Measurements from ENCODE around the gene UBALD1.

Gene UBALD1

DNA sequence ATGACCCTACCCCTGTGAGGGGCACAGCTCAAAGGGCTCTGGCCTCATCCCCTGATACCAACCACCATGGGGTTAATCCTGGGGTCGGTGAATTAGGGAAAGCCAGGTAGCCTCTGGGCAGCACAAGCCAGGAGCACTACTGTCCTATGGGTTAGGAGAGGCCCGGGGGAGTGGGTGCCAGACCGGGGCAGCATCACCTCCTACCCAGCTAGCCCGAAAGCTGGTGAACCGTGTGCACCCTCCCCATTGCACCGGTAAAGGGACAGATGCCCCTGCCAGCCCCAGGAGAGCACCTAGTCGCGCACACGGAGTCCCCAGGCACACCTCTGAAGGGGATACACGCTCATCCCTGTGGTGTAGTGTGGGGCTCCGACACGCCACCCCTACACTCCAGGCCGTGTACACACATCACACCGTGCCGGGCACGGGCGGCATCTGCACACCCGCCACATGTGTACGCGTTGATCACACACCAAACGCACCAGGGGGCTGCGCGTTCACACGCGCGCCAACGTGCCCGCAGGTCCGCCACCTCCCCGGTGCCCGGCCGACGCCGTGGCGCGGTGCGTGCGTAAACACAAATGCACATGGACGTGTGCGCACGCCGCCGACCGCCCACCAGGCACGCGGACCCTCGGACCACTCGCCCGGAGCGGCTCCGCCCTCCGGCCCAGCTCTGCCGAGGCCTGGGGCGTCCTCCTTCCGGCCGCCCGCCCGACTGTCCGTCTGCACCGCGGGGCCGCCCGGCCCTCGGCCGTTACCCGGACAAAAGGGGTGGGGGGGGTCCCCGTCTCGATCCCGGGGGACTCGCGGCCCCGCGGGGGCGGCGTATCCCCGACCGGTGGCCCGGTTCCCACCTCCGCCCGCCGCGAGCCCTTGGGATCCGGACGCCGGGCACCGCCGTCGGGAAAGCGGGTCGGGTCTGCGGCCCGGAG lies 785 bp downstream of the UBALD1 start:
- peak overlapping the region; percentile 65 for H3K4me2 ChIP-seq (ENCODE audit: low read length)
- H2AFZ ChIP-seq: peak overlapping the region; percentile 75
- peaks cover 21% of the 10 kb centered on the region for H3K4me1 ChIP-seq
- no peak overlapping the region for H3K9ac ChIP-seq
- H3K4me3 ChIP-seq (ENCODE audit: low read depth, low read length): peak overlapping the region; percentile 69
- H3K27ac ChIP-seq: peak overlapping the region; percentile 100
- TF ChIP-seq, protein P1, sequence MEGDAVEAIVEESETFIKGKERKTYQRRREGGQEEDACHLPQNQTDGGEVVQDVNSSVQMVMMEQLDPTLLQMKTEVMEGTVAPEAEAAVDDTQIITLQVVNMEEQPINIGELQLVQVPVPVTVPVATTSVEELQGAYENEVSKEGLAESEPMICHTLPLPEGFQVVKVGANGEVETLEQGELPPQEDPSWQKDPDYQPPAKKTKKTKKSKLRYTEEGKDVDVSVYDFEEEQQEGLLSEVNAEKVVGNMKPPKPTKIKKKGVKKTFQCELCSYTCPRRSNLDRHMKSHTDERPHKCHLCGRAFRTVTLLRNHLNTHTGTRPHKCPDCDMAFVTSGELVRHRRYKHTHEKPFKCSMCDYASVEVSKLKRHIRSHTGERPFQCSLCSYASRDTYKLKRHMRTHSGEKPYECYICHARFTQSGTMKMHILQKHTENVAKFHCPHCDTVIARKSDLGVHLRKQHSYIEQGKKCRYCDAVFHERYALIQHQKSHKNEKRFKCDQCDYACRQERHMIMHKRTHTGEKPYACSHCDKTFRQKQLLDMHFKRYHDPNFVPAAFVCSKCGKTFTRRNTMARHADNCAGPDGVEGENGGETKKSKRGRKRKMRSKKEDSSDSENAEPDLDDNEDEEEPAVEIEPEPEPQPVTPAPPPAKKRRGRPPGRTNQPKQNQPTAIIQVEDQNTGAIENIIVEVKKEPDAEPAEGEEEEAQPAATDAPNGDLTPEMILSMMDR (IDR thresholded peaks at IDR 0.05): no peak
- H3K9me3 ChIP-seq (ENCODE audit: control insufficient read depth, low read length): no peaks in the 10 kb centered on the region
- no peaks in the 10 kb centered on the region for H3K36me3 ChIP-seq (ENCODE audit: control insufficient read depth, insufficient read depth, low read length)
- no peaks in the 10 kb centered on the region for H3K27me3 ChIP-seq (ENCODE audit: control insufficient read depth, insufficient read depth, low read length)
- peaks cover 9% of the 10 kb centered on the region for H3K79me2 ChIP-seq

DNA sequence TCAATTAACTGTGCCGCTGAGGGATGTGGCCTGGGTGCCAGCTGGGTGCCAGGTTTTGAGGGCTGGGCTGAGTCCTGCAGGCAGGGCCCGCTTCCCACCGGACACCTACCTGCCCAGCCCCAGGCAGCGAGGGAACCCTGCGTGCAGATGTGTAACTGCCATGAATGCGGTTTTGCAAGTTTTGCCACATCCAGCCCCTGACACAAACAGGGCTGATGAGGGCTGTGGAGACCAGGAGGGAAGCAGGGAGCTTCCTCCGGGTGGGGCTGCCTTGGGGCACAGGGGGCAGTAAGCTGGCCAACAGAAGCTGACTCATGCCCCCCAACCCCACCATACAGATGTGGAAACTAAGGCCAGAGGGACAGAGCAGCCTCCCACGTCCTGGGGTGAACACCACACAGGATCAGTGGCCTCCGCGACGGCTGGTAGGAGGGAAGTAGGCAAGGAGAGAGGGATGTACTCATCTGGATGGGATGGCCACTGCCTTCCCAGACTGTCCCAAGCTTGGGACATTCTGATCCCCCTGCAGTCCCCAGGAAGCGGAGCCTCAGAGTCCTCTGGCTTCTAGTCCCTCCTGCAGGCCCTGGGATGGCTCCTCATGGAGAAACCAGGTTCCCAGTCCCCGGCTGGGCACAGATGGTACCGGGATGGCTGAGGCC lies 1.6 kb downstream of the UBALD1 start:
- peaks cover 21% of the 10 kb centered on the region for H3K4me1 ChIP-seq
- TF ChIP-seq, protein P1 (IDR thresholded peaks at IDR 0.05): no peak

GRCh38 chr16:4612474-4612931 lies 2.2 kb downstream of the UBALD1 start:
- no peak overlapping the region for H3K27ac ChIP-seq

More for the DNA sequence above, 1.6 kb downstream of the UBALD1 start:
- H3K9ac ChIP-seq: no peak overlapping the region
- H3K4me2 ChIP-seq (ENCODE audit: low read length): peak overlapping the region; percentile 65
- no peaks in the 10 kb centered on the region for H3K9me3 ChIP-seq (ENCODE audit: control insufficient read depth, low read length)
- peaks cover 9% of the 10 kb centered on the region for H3K79me2 ChIP-seq
- no peak overlapping the region for H2AFZ ChIP-seq
- H3K36me3 ChIP-seq (ENCODE audit: control insufficient read depth, insufficient read depth, low read length): no peaks in the 10 kb centered on the region
- no peaks in the 10 kb centered on the region for H3K27me3 ChIP-seq (ENCODE audit: control insufficient read depth, insufficient read depth, low read length)
- peak overlapping the region; percentile 100 for H3K27ac ChIP-seq
- peak overlapping the region; percentile 69 for H3K4me3 ChIP-seq (ENCODE audit: low read depth, low read length)

GRCh38 chr16:4611337-4612021 lies 3.2 kb downstream of the UBALD1 start:
- Histone ChIP-seq H3K27me3 (ENCODE audit: control insufficient read depth, insufficient read depth, low read length) (no peaks in the 10 kb centered on the region), H3K36me3 (ENCODE audit: control insufficient read depth, insufficient read depth, low read length) (no peaks in the 10 kb centered on the region), H3K4me2 (ENCODE audit: low read length) (no peak overlapping the region), H3K4me1 (peaks cover 14% of the 10 kb centered on the region), H3K9ac (no peak overlapping the region), H2AFZ (no peak overlapping the region), H3K79me2 (peaks cover 5% of the 10 kb centered on the region), H3K27ac (no peak overlapping the region), H3K4me3 (ENCODE audit: low read depth, low read length) (no peak overlapping the region), H3K9me3 (ENCODE audit: control insufficient read depth, low read length) (no peaks in the 10 kb centered on the region)
- TF ChIP-seq, protein P1 (IDR thresholded peaks at IDR 0.05): no peak

More at GRCh38 chr16:4612474-4612931, 2.2 kb downstream of the UBALD1 start:
- H2AFZ ChIP-seq: no peak overlapping the region
- no peaks in the 10 kb centered on the region for H3K9me3 ChIP-seq (ENCODE audit: control insufficient read depth, low read length)
- H3K4me1 ChIP-seq: peaks cover 21% of the 10 kb centered on the region
- peak overlapping the region; percentile 22 for H3K4me2 ChIP-seq (ENCODE audit: low read length)
- H3K79me2 ChIP-seq: peaks cover 7% of the 10 kb centered on the region
- no peaks in the 10 kb centered on the region for H3K36me3 ChIP-seq (ENCODE audit: control insufficient read depth, insufficient read depth, low read length)
- no peak overlapping the region for H3K4me3 ChIP-seq (ENCODE audit: low read depth, low read length)
- TF ChIP-seq, protein P1 (IDR thresholded peaks at IDR 0.05): no peak
- H3K27me3 ChIP-seq (ENCODE audit: control insufficient read depth, insufficient read depth, low read length): no peaks in the 10 kb centered on the region
- no peak overlapping the region for H3K9ac ChIP-seq
